SK-N-SH treated with all-trans-retinoic acid at 6 μM for 48 hours (cell line): Measurements from ENCODE around the gene SHC3.
A peak's percentile ranks its signal among the peaks of the same experiment; 100 is the strongest.

Source experiments
- ATAC-seq: fragments of 200-7000 bp; cut with Tn5 transposase; 3 replicates; pipeline ENCODE4 v1.9.1; 2020; ENCODE audit warnings: mild to moderate bottlenecking, moderate library complexity
- ARNTL ChIP-seq: fragments of 450-650 bp; formaldehyde crosslinking; IDR thresholded peaks from 2 replicates; pipeline ENCODE4 v1.5.0; 2020; ENCODE audit warnings: low read depth, mild to moderate bottlenecking, moderate library complexity, borderline replicate concordance
- BACH2 ChIP-seq: fragments of 250-450 bp; sonication (Bioruptor Pico); IDR thresholded peaks from 2 replicates; pipeline ENCODE4 v1.9.0; 2021; ENCODE audit warnings: mild to moderate bottlenecking, borderline replicate concordance
- CREB5 ChIP-seq: fragments of 250-450 bp; sonication (Bioruptor Pico); IDR thresholded peaks from 2 replicates; pipeline ENCODE4 v1.5.1; 2020; ENCODE audit warnings: low read depth, mild to moderate bottlenecking, moderate library complexity
- CSDC2 ChIP-seq: fragments of 250-450 bp; sonication (Bioruptor Pico); IDR thresholded peaks from 2 replicates; pipeline ENCODE4 v1.5.0; 2020; ENCODE audit warnings: mild to moderate bottlenecking, moderate library complexity
- CSRNP3 ChIP-seq: fragments of 250-450 bp; sonication (Bioruptor Pico); IDR thresholded peaks from 2 replicates; pipeline ENCODE4 v1.5.1; 2021; ENCODE audit warnings: mild to moderate bottlenecking, moderate library complexity
- ESRRG ChIP-seq: fragments of 250-450 bp; sonication (Bioruptor Pico); IDR thresholded peaks from 2 replicates; pipeline ENCODE4 v1.6.1; 2021; ENCODE audit warnings: mild to moderate bottlenecking
- GLIS3 ChIP-seq: fragments of 250-450 bp; sonication (Bioruptor Pico); IDR thresholded peaks from 2 replicates; pipeline ENCODE4 v1.5.0; 2020; ENCODE audit warnings: mild to moderate bottlenecking, moderate library complexity
- ISL1 ChIP-seq: fragments of 250-450 bp; sonication (Bioruptor Pico); IDR thresholded peaks from 2 replicates; pipeline ENCODE4 v2.1.2; 2022; ENCODE audit warnings: mild to moderate bottlenecking, moderate library complexity
- OSR1 ChIP-seq: fragments of 250-450 bp; sonication (Bioruptor Pico); IDR thresholded peaks from 2 replicates; pipeline ENCODE4 v1.8.0; 2022; ENCODE audit warnings: moderate library complexity, mild to moderate bottlenecking, inconsistent platforms
- POU6F1 ChIP-seq: fragments of 250-450 bp; sonication (Bioruptor Pico); IDR thresholded peaks from 2 replicates; pipeline ENCODE4 v1.8.0; 2021; ENCODE audit warnings: low read depth, mild to moderate bottlenecking, moderate library complexity, borderline replicate concordance
- PPARA ChIP-seq: fragments of 250-450 bp; sonication (Bioruptor Pico); IDR thresholded peaks from 2 replicates; pipeline ENCODE4 v1.5.0; 2020; ENCODE audit warnings: mild to moderate bottlenecking, borderline replicate concordance
- RARB ChIP-seq: fragments of 250-450 bp; sonication (Bioruptor Pico); IDR thresholded peaks from 2 replicates; pipeline ENCODE4 v1.8.0; 2021; ENCODE audit warnings: mild to moderate bottlenecking, moderate library complexity
- SNAI2 ChIP-seq: fragments of 250-450 bp; sonication (Bioruptor Pico); IDR thresholded peaks from 2 replicates; pipeline ENCODE4 v1.5.0; 2020; ENCODE audit warnings: mild to moderate bottlenecking, moderate library complexity
- TCF4 ChIP-seq: fragments of 250-450 bp; sonication (Bioruptor Pico); IDR thresholded peaks from 2 replicates; pipeline ENCODE4 v1.8.0; 2021; ENCODE audit warnings: mild to moderate bottlenecking, moderate library complexity, borderline replicate concordance
- TOX ChIP-seq: fragments of 250-450 bp; sonication (Bioruptor Pico); IDR thresholded peaks from 2 replicates; pipeline ENCODE4 v1.8.0; 2021; ENCODE audit warnings: mild to moderate bottlenecking, moderate library complexity, borderline replicate concordance
- ZC3H10 ChIP-seq: fragments of 250-450 bp; sonication (Bioruptor Pico); IDR thresholded peaks from 2 replicates; pipeline ENCODE4 v1.5.1; 2021; ENCODE audit warnings: mild to moderate bottlenecking, moderate library complexity
- ZFP3 ChIP-seq: fragments of 250-450 bp; sonication (Bioruptor Pico); IDR thresholded peaks from 2 replicates; pipeline ENCODE4 v1.5.0; 2020; ENCODE audit warnings: mild to moderate bottlenecking, moderate library complexity
- ZFP30 ChIP-seq: fragments of 450-650 bp; formaldehyde crosslinking; IDR thresholded peaks from 2 replicates; pipeline ENCODE4 v1.5.0; 2022; ENCODE audit warnings: mild to moderate bottlenecking, moderate library complexity
- ZNF565 ChIP-seq: fragments of 450-650 bp; formaldehyde crosslinking; conservative IDR thresholded peaks from 2 replicates; pipeline ENCODE4 v1.5.0; 2020; ENCODE audit warnings: low read depth, mild to moderate bottlenecking, moderate library complexity
- ZNF70 ChIP-seq: fragments of 450-650 bp; formaldehyde crosslinking; IDR thresholded peaks from 2 replicates; pipeline ENCODE4 v1.5.0; 2020; ENCODE audit warnings: mild to moderate bottlenecking, moderate library complexity
- ZNF8 ChIP-seq: fragments of 450-650 bp; formaldehyde crosslinking; IDR thresholded peaks from 2 replicates; pipeline ENCODE4 v1.5.0; 2020; ENCODE audit warnings: mild to moderate bottlenecking, moderate library complexity
- TF ChIP-seq, protein P1 (sequence below): fragments of 250-450 bp; sonication (Bioruptor Pico); IDR thresholded peaks from 2 replicates; pipeline ENCODE4 v1.5.0; 2020; ENCODE audit warnings: mild to moderate bottlenecking, moderate library complexity
- TF ChIP-seq, protein P2 (sequence below): fragments of 250-450 bp; sonication (Bioruptor Pico); IDR thresholded peaks from 2 replicates; pipeline ENCODE4 v1.8.0; 2020; ENCODE audit warnings: mild to moderate bottlenecking, moderate library complexity, borderline replicate concordance

Gene SHC3

GRCh38 chr9:89225036-89225435 lies 46.4 kb upstream of the SHC3 start (continued):
- no peak for TF ChIP-seq CREB5 (CRISPR knock-in tag)
- no peak for TF ChIP-seq ZC3H10
- no peak for TF ChIP-seq CSDC2 (CRISPR knock-in tag)
- no peak for TF ChIP-seq BACH2
- no peak for TF ChIP-seq ZNF70 (CRISPR knock-in tag)
- TF ChIP-seq, all 23 proteins: peak for 0

- TF ChIP-seq BACH2, result no peak
- TF ChIP-seq, protein P1, sequence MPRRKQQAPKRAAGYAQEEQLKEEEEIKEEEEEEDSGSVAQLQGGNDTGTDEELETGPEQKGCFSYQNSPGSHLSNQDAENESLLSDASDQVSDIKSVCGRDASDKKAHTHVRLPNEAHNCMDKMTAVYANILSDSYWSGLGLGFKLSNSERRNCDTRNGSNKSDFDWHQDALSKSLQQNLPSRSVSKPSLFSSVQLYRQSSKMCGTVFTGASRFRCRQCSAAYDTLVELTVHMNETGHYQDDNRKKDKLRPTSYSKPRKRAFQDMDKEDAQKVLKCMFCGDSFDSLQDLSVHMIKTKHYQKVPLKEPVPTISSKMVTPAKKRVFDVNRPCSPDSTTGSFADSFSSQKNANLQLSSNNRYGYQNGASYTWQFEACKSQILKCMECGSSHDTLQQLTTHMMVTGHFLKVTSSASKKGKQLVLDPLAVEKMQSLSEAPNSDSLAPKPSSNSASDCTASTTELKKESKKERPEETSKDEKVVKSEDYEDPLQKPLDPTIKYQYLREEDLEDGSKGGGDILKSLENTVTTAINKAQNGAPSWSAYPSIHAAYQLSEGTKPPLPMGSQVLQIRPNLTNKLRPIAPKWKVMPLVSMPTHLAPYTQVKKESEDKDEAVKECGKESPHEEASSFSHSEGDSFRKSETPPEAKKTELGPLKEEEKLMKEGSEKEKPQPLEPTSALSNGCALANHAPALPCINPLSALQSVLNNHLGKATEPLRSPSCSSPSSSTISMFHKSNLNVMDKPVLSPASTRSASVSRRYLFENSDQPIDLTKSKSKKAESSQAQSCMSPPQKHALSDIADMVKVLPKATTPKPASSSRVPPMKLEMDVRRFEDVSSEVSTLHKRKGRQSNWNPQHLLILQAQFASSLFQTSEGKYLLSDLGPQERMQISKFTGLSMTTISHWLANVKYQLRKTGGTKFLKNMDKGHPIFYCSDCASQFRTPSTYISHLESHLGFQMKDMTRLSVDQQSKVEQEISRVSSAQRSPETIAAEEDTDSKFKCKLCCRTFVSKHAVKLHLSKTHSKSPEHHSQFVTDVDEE (CRISPR knock-in tag), result no peak
- no peak for TF ChIP-seq GLIS3
- TF ChIP-seq ZNF8, result no peak
- TF ChIP-seq POU6F1 (CRISPR knock-in tag), result no peak
- no peak for TF ChIP-seq ZC3H10
- TF ChIP-seq ESRRG (CRISPR knock-in tag), result no peak
- no peak for TF ChIP-seq OSR1 (CRISPR knock-in tag)
- TF ChIP-seq CSRNP3 (CRISPR knock-in tag), result no peak
- TF ChIP-seq TCF4 (CRISPR knock-in tag), result no peak
- TF ChIP-seq ZFP30 (CRISPR knock-in tag), result no peak
- TF ChIP-seq TOX (CRISPR knock-in tag), result no peak
- no peak for TF ChIP-seq PPARA (CRISPR knock-in tag)
- no peak for TF ChIP-seq ISL1
- no peak for TF ChIP-seq ZFP3 (CRISPR knock-in tag)
- TF ChIP-seq, protein P2, sequence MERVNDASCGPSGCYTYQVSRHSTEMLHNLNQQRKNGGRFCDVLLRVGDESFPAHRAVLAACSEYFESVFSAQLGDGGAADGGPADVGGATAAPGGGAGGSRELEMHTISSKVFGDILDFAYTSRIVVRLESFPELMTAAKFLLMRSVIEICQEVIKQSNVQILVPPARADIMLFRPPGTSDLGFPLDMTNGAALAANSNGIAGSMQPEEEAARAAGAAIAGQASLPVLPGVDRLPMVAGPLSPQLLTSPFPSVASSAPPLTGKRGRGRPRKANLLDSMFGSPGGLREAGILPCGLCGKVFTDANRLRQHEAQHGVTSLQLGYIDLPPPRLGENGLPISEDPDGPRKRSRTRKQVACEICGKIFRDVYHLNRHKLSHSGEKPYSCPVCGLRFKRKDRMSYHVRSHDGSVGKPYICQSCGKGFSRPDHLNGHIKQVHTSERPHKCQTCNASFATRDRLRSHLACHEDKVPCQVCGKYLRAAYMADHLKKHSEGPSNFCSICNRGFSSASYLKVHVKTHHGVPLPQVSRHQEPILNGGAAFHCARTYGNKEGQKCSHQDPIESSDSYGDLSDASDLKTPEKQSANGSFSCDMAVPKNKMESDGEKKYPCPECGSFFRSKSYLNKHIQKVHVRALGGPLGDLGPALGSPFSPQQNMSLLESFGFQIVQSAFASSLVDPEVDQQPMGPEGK, result no peak
- no peak for TF ChIP-seq CSDC2 (CRISPR knock-in tag)
- no peak for TF ChIP-seq ARNTL (CRISPR knock-in tag)
- no peak for TF ChIP-seq SNAI2 (CRISPR knock-in tag)
- no peak for ATAC-seq
Observed at GRCh38 chr9:89224633-89225032, 46.0 kb upstream of the SHC3 start.

GRCh38 chr9:89223396-89223977 lies 44.9 kb upstream of the SHC3 start:
- ATAC-seq, result peak; percentile 83
- 0 out of 2 replicates have a peak, but pooled peaks have one; percentile 37 for TF ChIP-seq RARB (CRISPR knock-in tag)
- no peak for TF ChIP-seq TCF4 (CRISPR knock-in tag)
- TF ChIP-seq, protein P1 (CRISPR knock-in tag), result no peak
- TF ChIP-seq CREB5 (CRISPR knock-in tag), result no peak
- TF ChIP-seq ISL1, result no peak
- TF ChIP-seq POU6F1 (CRISPR knock-in tag), result no peak
- peak; percentile 39; the same call in 1 of the 2 replicates for TF ChIP-seq TOX (CRISPR knock-in tag)
- no peak for TF ChIP-seq ESRRG (CRISPR knock-in tag)
- TF ChIP-seq ZNF565 (CRISPR knock-in tag), result no peak
- TF ChIP-seq GLIS3, result no peak
